K562 (cell line): ENCODE data around the gene TAF1D.

Experiments used
- CTCF ChIP-seq, 3 experiments: IDR thresholded peaks in 2 of 3; conservative IDR thresholded peaks in 1 of 3; 2 replicates each; pipeline ENCODE4 v1.5.1; 2011 to 2012; ENCODE audit warnings: low read length in 3 of 3, mild to moderate bottlenecking in 3 of 3, control low read depth in 2 of 3, improper control_type of control experiment in 1 of 3, inconsistent platforms in 1 of 3, low read depth in 1 of 3, mixed read lengths in 1 of 3, moderate library complexity in 1 of 3; ENCODE audit not compliant: insufficient read depth in 2 of 3
- FOXM1 ChIP-seq, 2 experiments: fragments of 450-650 bp in 1 of 2; sonication (generic) in 1 of 2; formaldehyde crosslinking in 1 of 2; IDR thresholded peaks; 2 replicates each; pipeline versions ENCODE4 v1.6.1 to v1.9.0; 2017 to 2022; ENCODE audit warnings: low read depth in 2 of 2, mild to moderate bottlenecking in 2 of 2, missing genetic modification reagents in 1 of 2, moderate library complexity in 1 of 2
- MAFG ChIP-seq: fragments of 450-650 bp; conservative IDR thresholded peaks from 2 replicates; pipeline ENCODE4 v1.6.1; 2016; ENCODE audit warnings: missing genetic modification characterization, missing compliant biosample characterization
- POLR2G ChIP-seq: fragments of 200-400 bp; formaldehyde crosslinking; IDR thresholded peaks from 2 replicates; pipeline ENCODE4 v1.6.1; 2017; ENCODE audit warnings: low read depth, mild to moderate bottlenecking, antibody characterized with exemption, low read length, moderate library complexity
- RAD21 ChIP-seq, 2 experiments: fragments of 250-450 bp in 1 of 2; fragments of 450-650 bp in 1 of 2; sonication (Bioruptor Pico) in 1 of 2; formaldehyde crosslinking in 1 of 2; IDR thresholded peaks in 1 of 2; conservative IDR thresholded peaks in 1 of 2; 2 replicates each; pipeline versions ENCODE4 v1.4.0 to v1.8.0; 2020 to 2022; ENCODE audit warnings: mild to moderate bottlenecking in 2 of 2, moderate library complexity in 1 of 2
- RHOXF2B ChIP-seq: fragments of 250-450 bp; sonication (Bioruptor Pico); conservative IDR thresholded peaks from 2 replicates; pipeline ENCODE4 v1.5.1; 2021
- SMARCC2 ChIP-seq: fragments of 450-650 bp; IDR thresholded peaks from 2 replicates; pipeline ENCODE4 v1.6.1; 2017; ENCODE audit warnings: antibody characterized with exemption, moderate library complexity, mild to moderate bottlenecking, low read depth
- ZNF253 ChIP-seq: fragments of 250-450 bp; sonication (Bioruptor Pico); conservative IDR thresholded peaks from 2 replicates; pipeline ENCODE4 v1.6.1; 2021; ENCODE audit warnings: mild to moderate bottlenecking
- ZNF707 ChIP-seq: fragments of 250-450 bp; sonication (Bioruptor Pico); conservative IDR thresholded peaks from 2 replicates; pipeline ENCODE4 v1.8.0; 2022; ENCODE audit warnings: inconsistent platforms, mild to moderate bottlenecking, moderate library complexity
- TF ChIP-seq, protein P1 (sequence below), 2 experiments: fragments of 450-650 bp; formaldehyde crosslinking in 1 of 2; IDR thresholded peaks; 2 replicates each; pipeline versions ENCODE4 v1.4.0 to v1.6.1; 2014 to 2020; ENCODE audit warnings: mild to moderate bottlenecking in 2 of 2, borderline replicate concordance in 1 of 2, low read depth in 1 of 2
- TF ChIP-seq, protein P2 (sequence below): fragments of 250-450 bp; sonication (Bioruptor Pico); IDR thresholded peaks from 2 replicates; pipeline ENCODE4 v1.8.0; 2021; ENCODE audit warnings: mild to moderate bottlenecking, moderate library complexity
- TF ChIP-seq, protein P3 (sequence below): fragments of 250-450 bp; sonication (Bioruptor Pico); IDR thresholded peaks from 2 replicates; pipeline ENCODE4 v1.5.0; 2020; ENCODE audit warnings: mild to moderate bottlenecking, borderline replicate concordance

- TF ChIP-seq, protein P1, sequence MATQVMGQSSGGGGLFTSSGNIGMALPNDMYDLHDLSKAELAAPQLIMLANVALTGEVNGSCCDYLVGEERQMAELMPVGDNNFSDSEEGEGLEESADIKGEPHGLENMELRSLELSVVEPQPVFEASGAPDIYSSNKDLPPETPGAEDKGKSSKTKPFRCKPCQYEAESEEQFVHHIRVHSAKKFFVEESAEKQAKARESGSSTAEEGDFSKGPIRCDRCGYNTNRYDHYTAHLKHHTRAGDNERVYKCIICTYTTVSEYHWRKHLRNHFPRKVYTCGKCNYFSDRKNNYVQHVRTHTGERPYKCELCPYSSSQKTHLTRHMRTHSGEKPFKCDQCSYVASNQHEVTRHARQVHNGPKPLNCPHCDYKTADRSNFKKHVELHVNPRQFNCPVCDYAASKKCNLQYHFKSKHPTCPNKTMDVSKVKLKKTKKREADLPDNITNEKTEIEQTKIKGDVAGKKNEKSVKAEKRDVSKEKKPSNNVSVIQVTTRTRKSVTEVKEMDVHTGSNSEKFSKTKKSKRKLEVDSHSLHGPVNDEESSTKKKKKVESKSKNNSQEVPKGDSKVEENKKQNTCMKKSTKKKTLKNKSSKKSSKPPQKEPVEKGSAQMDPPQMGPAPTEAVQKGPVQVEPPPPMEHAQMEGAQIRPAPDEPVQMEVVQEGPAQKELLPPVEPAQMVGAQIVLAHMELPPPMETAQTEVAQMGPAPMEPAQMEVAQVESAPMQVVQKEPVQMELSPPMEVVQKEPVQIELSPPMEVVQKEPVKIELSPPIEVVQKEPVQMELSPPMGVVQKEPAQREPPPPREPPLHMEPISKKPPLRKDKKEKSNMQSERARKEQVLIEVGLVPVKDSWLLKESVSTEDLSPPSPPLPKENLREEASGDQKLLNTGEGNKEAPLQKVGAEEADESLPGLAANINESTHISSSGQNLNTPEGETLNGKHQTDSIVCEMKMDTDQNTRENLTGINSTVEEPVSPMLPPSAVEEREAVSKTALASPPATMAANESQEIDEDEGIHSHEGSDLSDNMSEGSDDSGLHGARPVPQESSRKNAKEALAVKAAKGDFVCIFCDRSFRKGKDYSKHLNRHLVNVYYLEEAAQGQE (IDR thresholded peaks at IDR 0.05; ENCODE audit: borderline replicate concordance): no peak
- TF ChIP-seq, protein P1 (CRISPR knock-in tag; IDR thresholded peaks at IDR 0.05; ENCODE audit: low read depth): no peak
- TF ChIP-seq, protein P2, sequence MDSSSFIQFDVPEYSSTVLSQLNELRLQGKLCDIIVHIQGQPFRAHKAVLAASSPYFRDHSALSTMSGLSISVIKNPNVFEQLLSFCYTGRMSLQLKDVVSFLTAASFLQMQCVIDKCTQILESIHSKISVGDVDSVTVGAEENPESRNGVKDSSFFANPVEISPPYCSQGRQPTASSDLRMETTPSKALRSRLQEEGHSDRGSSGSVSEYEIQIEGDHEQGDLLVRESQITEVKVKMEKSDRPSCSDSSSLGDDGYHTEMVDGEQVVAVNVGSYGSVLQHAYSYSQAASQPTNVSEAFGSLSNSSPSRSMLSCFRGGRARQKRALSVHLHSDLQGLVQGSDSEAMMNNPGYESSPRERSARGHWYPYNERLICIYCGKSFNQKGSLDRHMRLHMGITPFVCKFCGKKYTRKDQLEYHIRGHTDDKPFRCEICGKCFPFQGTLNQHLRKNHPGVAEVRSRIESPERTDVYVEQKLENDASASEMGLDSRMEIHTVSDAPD (CRISPR knock-in tag): no peak
- TF ChIP-seq, protein P3, sequence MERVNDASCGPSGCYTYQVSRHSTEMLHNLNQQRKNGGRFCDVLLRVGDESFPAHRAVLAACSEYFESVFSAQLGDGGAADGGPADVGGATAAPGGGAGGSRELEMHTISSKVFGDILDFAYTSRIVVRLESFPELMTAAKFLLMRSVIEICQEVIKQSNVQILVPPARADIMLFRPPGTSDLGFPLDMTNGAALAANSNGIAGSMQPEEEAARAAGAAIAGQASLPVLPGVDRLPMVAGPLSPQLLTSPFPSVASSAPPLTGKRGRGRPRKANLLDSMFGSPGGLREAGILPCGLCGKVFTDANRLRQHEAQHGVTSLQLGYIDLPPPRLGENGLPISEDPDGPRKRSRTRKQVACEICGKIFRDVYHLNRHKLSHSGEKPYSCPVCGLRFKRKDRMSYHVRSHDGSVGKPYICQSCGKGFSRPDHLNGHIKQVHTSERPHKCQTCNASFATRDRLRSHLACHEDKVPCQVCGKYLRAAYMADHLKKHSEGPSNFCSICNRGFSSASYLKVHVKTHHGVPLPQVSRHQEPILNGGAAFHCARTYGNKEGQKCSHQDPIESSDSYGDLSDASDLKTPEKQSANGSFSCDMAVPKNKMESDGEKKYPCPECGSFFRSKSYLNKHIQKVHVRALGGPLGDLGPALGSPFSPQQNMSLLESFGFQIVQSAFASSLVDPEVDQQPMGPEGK: no peak
- no peak for TF ChIP-seq CTCF (IDR thresholded peaks at IDR 0.05 in 2 of 3, conservative IDR thresholded peaks at IDR 0.05 in 1 of 3; ENCODE audit: insufficient read depth in 2 of 3, low read depth in 1 of 3, low read length in 3 of 3)
- no peak for TF ChIP-seq ZNF253 (CRISPR knock-in tag)
- TF ChIP-seq POLR2G: no peak
- TF ChIP-seq ZNF707 (CRISPR knock-in tag): no peak
- TF ChIP-seq FOXM1 (IDR thresholded peaks at IDR 0.05; ENCODE audit: low read depth): no peak
- no peak for TF ChIP-seq FOXM1 (CRISPR knock-in tag; IDR thresholded peaks at IDR 0.05; ENCODE audit: low read depth)
- TF ChIP-seq SMARCC2: no peak
- TF ChIP-seq MAFG: no peak
- TF ChIP-seq RHOXF2B: no peak
- TF ChIP-seq RAD21 (CRISPR knock-in tag; conservative IDR thresholded peaks at IDR 0.05 in 1 of 2, IDR thresholded peaks at IDR 0.05 in 1 of 2): no peak
Observed at GRCh38 chr11:93783765-93784144, 42.5 kb upstream of the TAF1D start.
